Osteocyte (in vitro differentiated cells): ENCODE results near the gene DSTYK. TPM values are rescaled to one million over a fixed set of nuclear protein-coding genes. Genes with fewer than 3 reads are reported as not detected.

Experiments used
- DNase-seq: peaks from one replicate; pipeline ENCODE4 v3.0.0; 2021; ENCODE audit warnings: mixed read lengths; ENCODE audit not compliant: unreplicated experiment; ENCODE audit errors: extremely low spot score
- H3K27ac Mint-ChIP-seq: one replicate; pipeline ENCODE4 v1.8.0; 2021; ENCODE audit warnings: mild to moderate bottlenecking, mixed read lengths; ENCODE audit not compliant: unreplicated experiment
- H3K27me3 Mint-ChIP-seq: one replicate; pipeline ENCODE4 v1.8.0; 2021; ENCODE audit warnings: mixed read lengths; ENCODE audit not compliant: unreplicated experiment
- H3K36me3 Mint-ChIP-seq: one replicate; pipeline ENCODE4 v1.8.0; 2021; ENCODE audit warnings: mixed read lengths; ENCODE audit not compliant: unreplicated experiment
- H3K4me1 Mint-ChIP-seq: one replicate; pipeline ENCODE4 v1.8.0; 2021; ENCODE audit warnings: mixed read lengths; ENCODE audit not compliant: unreplicated experiment
- H3K4me3 Mint-ChIP-seq: one replicate; pipeline ENCODE4 v1.8.0; 2021; ENCODE audit warnings: mild to moderate bottlenecking, moderate library complexity, mixed read lengths; ENCODE audit not compliant: unreplicated experiment
- H3K9me3 Mint-ChIP-seq: one replicate; pipeline ENCODE4 v1.8.0; 2021; ENCODE audit warnings: mixed read lengths; ENCODE audit not compliant: unreplicated experiment
- CTCF ChIP-seq: fragments of 200-600 bp; sonication (generic); IDR thresholded peaks from 2 replicates; pipeline ENCODE4 v1.5.0; 2021; ENCODE audit warnings: antibody characterized with exemption, mild to moderate bottlenecking, moderate library complexity
- total RNA-seq: library from RNA; stranded (reverse); gene quantifications from 2 replicates; pipeline ENCODE4 v1.2.1, GENCODE V29; 2021

DSTYK gene
- total RNA-seq, 1 donor from 2014 or later: 15.3 TPM

GRCh38 chr1:205152505-205152904 is 59.0 kb downstream of the DSTYK start:
- Mint-ChIP-seq H3K9me3 (peaks cover 3% of the 10 kb centered on the region), H3K36me3 (peaks cover 50% of the 10 kb centered on the region), H3K27ac (no peak overlapping the region), H3K4me3 (no peak overlapping the region), H3K27me3 (no peaks in the 10 kb centered on the region), H3K4me1 (peaks cover 6% of the 10 kb centered on the region)
- no peak for TF ChIP-seq CTCF
- no peak for DNase-seq

GRCh38 chr1:205150651-205151428 is 60.7 kb downstream of the DSTYK start:
- no peak for DNase-seq
- H3K27ac Mint-ChIP-seq: no peak overlapping the region
- TF ChIP-seq CTCF: no peak
- no peaks in the 10 kb centered on the region for H3K9me3 Mint-ChIP-seq
- H3K27me3 Mint-ChIP-seq: no peaks in the 10 kb centered on the region
- H3K36me3 Mint-ChIP-seq: peaks cover 37% of the 10 kb centered on the region
- H3K4me3 Mint-ChIP-seq: no peak overlapping the region
- H3K4me1 Mint-ChIP-seq: peaks cover 19% of the 10 kb centered on the region

GRCh38 chr1:205147191-205147835 is 64.2 kb downstream of the DSTYK start:
- H3K4me3 Mint-ChIP-seq: no peak overlapping the region
- peak overlapping the region; percentile 79 for H3K27ac Mint-ChIP-seq
- TF ChIP-seq CTCF: no peak

GRCh38 chr1:205144751-205145150 is 66.8 kb downstream of the DSTYK start:
- no peaks in the 10 kb centered on the region for H3K9me3 Mint-ChIP-seq
- TF ChIP-seq CTCF: no peak

More at GRCh38 chr1:205147191-205147835, 64.2 kb downstream of the DSTYK start:
- no peaks in the 10 kb centered on the region for H3K9me3 Mint-ChIP-seq
- peaks cover 46% of the 10 kb centered on the region for H3K4me1 Mint-ChIP-seq
- peaks cover 22% of the 10 kb centered on the region for H3K36me3 Mint-ChIP-seq
- H3K27me3 Mint-ChIP-seq: no peaks in the 10 kb centered on the region
- DNase-seq: no peak

GRCh38 chr1:205144046-205144720 is 67.3 kb downstream of the DSTYK start:
- H3K27ac Mint-ChIP-seq: peak overlapping the region; percentile 87
- DNase-seq: no peak

More at GRCh38 chr1:205144751-205145150, 66.8 kb downstream of the DSTYK start:
- Mint-ChIP-seq H3K4me1 (peaks cover 55% of the 10 kb centered on the region), H3K27me3 (no peaks in the 10 kb centered on the region), H3K27ac (peak overlapping the region; percentile 87), H3K36me3 (peaks cover 15% of the 10 kb centered on the region), H3K4me3 (no peak overlapping the region)
- no peak for DNase-seq

More at GRCh38 chr1:205144046-205144720, 67.3 kb downstream of the DSTYK start:
- Mint-ChIP-seq H3K36me3 (peaks cover 11% of the 10 kb centered on the region), H3K4me1 (peaks cover 55% of the 10 kb centered on the region), H3K4me3 (no peak overlapping the region), H3K27me3 (no peaks in the 10 kb centered on the region), H3K9me3 (no peaks in the 10 kb centered on the region)
- TF ChIP-seq CTCF: no peak
